Measurements from ENCODE around the gene SERPINB1. TPM values are rescaled to one million over a fixed set of nuclear protein-coding genes. Genes with fewer than 3 reads are reported as not detected.

The SERPINB1 gene
- total RNA-seq, 3 donors from 2014 or later (not counting 1 experiment from before 2014, with no cell fraction given), result 74.8 to 80.2 (median 78.1) TPM

GRCh38 chr6:2821554-2821953 is 20.1 kb downstream of the SERPINB1 start:
- Mint-ChIP-seq H3K36me3 (peaks cover 8% of the 10 kb centered on the region), H3K27me3 (ENCODE audit: low read depth in 2 of 2) (no peaks in the 10 kb centered on the region), H3K4me1 (peaks cover 16 to 27% of the 10 kb centered on the region in 2 donors), H3K27ac (no peak overlapping the region), H3K9me3 (peaks cover 2 to 4% of the 10 kb centered on the region in 2 donors), H3K4me3 (no peak overlapping the region)
- Histone ChIP-seq H3K4me3 (ENCODE audit: low read length) (no peak overlapping the region), H3K27me3 (ENCODE audit: control insufficient read depth, insufficient read depth, low read length) (no peaks in the 10 kb centered on the region), H3K4me1 (ENCODE audit: control insufficient read depth, insufficient read depth, low read length) (no peaks in the 10 kb centered on the region), H3K36me3 (ENCODE audit: control insufficient read depth, insufficient read depth, low read length) (no peaks in the 10 kb centered on the region), H3K27ac (ENCODE audit: low read length) (no peak overlapping the region), H3K9me3 (ENCODE audit: control insufficient read depth, insufficient read depth, low read length) (no peaks in the 10 kb centered on the region)
- no peak for ATAC-seq
- intact Hi-C loops (cut with micrococcal nuclease), result no loop called here
- WGBS (ENCODE audit: insufficient coverage), result 89% methylated on average over 2 of the region's 3 CpGs
- no peak for DNase-seq
- no peak for TF ChIP-seq CTCF (IDR thresholded peaks at IDR 0.05)

- H3K9me3 ChIP-seq (ENCODE audit: control insufficient read depth, insufficient read depth, low read length), result peaks cover 5% of the 10 kb centered on the region
- H3K4me1 ChIP-seq (ENCODE audit: control insufficient read depth, insufficient read depth, low read length), result no peaks in the 10 kb centered on the region
- H3K27me3 ChIP-seq (ENCODE audit: control insufficient read depth, insufficient read depth, low read length), result no peaks in the 10 kb centered on the region
- H3K36me3 ChIP-seq (ENCODE audit: control insufficient read depth, insufficient read depth, low read length), result no peaks in the 10 kb centered on the region
- H3K4me1 Mint-ChIP-seq, result peaks cover 16 to 27% of the 10 kb centered on the region in 2 donors
- H3K27me3 Mint-ChIP-seq (ENCODE audit: low read depth in 2 of 2), result no peaks in the 10 kb centered on the region
- H3K36me3 Mint-ChIP-seq, result peaks cover 19% of the 10 kb centered on the region
- WGBS (ENCODE audit: insufficient coverage), result 21% methylated on average over 1 of the region's 2 CpGs
- no peak for TF ChIP-seq CTCF (IDR thresholded peaks at IDR 0.05)
- peaks cover 2 to 8% of the 10 kb centered on the region in 2 donors for H3K9me3 Mint-ChIP-seq
- no peak overlapping the region for H3K4me3 ChIP-seq (ENCODE audit: low read length)
- H3K4me3 Mint-ChIP-seq, result no peak overlapping the region
- DNase-seq, result no peak
- H3K27ac Mint-ChIP-seq, result peak overlapping the region in 1 of 2 donors; percentile 51
- H3K27ac ChIP-seq (ENCODE audit: low read length), result no peak overlapping the region
- no peak for ATAC-seq
- intact Hi-C loops (cut with micrococcal nuclease), result no loop called here
Measured at GRCh38 chr6:2820415-2820814, 21.2 kb downstream of the SERPINB1 start.

- Mint-ChIP-seq H3K9me3 (peaks cover 2 to 12% of the 10 kb centered on the region in 2 donors), H3K4me3 (no peak overlapping the region), H3K27ac (peak overlapping the region in 1 of 2 donors; percentile 51), H3K27me3 (ENCODE audit: low read depth in 2 of 2) (no peaks in the 10 kb centered on the region), H3K36me3 (peaks cover 22% of the 10 kb centered on the region), H3K4me1 (peaks cover 16 to 27% of the 10 kb centered on the region in 2 donors)
- H3K36me3 ChIP-seq (ENCODE audit: control insufficient read depth, insufficient read depth, low read length), result no peaks in the 10 kb centered on the region
- 18% methylated on average over 6 of the region's 7 CpGs for WGBS (ENCODE audit: insufficient coverage)
- no peak overlapping the region for H3K27ac ChIP-seq (ENCODE audit: low read length)
- DNase-seq (no peak), ATAC-seq (no peak)
- H3K9me3 ChIP-seq (ENCODE audit: control insufficient read depth, insufficient read depth, low read length), result peaks cover 5% of the 10 kb centered on the region
- no peaks in the 10 kb centered on the region for H3K4me1 ChIP-seq (ENCODE audit: control insufficient read depth, insufficient read depth, low read length)
- no peak overlapping the region for H3K4me3 ChIP-seq (ENCODE audit: low read length)
- no peak for TF ChIP-seq CTCF (IDR thresholded peaks at IDR 0.05)
- no peaks in the 10 kb centered on the region for H3K27me3 ChIP-seq (ENCODE audit: control insufficient read depth, insufficient read depth, low read length)
- intact Hi-C loops (cut with micrococcal nuclease), result no loop called here
Measured at GRCh38 chr6:2819978-2820377, 21.7 kb downstream of the SERPINB1 start.

GRCh38 chr6:2819115-2819514 is 22.5 kb downstream of the SERPINB1 start:
- H3K9me3 Mint-ChIP-seq, result peaks cover 2 to 12% of the 10 kb centered on the region in 2 donors
- no peak for DNase-seq
- ATAC-seq, result no peak

More at GRCh38 chr6:2819115-2819514, 22.5 kb downstream of the SERPINB1 start:
- peaks cover 22% of the 10 kb centered on the region for H3K36me3 Mint-ChIP-seq
- H3K4me1 Mint-ChIP-seq, result peaks cover 16 to 22% of the 10 kb centered on the region in 2 donors
- Histone ChIP-seq H3K27me3 (ENCODE audit: control insufficient read depth, insufficient read depth, low read length) (no peaks in the 10 kb centered on the region), H3K9me3 (ENCODE audit: control insufficient read depth, insufficient read depth, low read length) (peaks cover 5% of the 10 kb centered on the region), H3K4me1 (ENCODE audit: control insufficient read depth, insufficient read depth, low read length) (no peaks in the 10 kb centered on the region), H3K36me3 (ENCODE audit: control insufficient read depth, insufficient read depth, low read length) (no peaks in the 10 kb centered on the region), H3K4me3 (ENCODE audit: low read length) (no peak overlapping the region), H3K27ac (ENCODE audit: low read length) (no peak overlapping the region)
- no peak for TF ChIP-seq CTCF (IDR thresholded peaks at IDR 0.05)
- intact Hi-C loops (cut with micrococcal nuclease), result no loop called here
- H3K27me3 Mint-ChIP-seq (ENCODE audit: low read depth in 2 of 2), result no peaks in the 10 kb centered on the region
- H3K27ac Mint-ChIP-seq, result no peak overlapping the region
- WGBS (ENCODE audit: insufficient coverage), result 93% methylated on average over 5 of the region's 5 CpGs
- H3K4me3 Mint-ChIP-seq, result no peak overlapping the region
